ENCODE results near the gene CIB4. TPM values are rescaled to one million over a fixed set of nuclear protein-coding genes. Genes with fewer than 3 reads are reported as not detected.

Gene CIB4
- total and polyA plus RNA-seq, 2 experiments from 2014 or later = not detected

DNA sequence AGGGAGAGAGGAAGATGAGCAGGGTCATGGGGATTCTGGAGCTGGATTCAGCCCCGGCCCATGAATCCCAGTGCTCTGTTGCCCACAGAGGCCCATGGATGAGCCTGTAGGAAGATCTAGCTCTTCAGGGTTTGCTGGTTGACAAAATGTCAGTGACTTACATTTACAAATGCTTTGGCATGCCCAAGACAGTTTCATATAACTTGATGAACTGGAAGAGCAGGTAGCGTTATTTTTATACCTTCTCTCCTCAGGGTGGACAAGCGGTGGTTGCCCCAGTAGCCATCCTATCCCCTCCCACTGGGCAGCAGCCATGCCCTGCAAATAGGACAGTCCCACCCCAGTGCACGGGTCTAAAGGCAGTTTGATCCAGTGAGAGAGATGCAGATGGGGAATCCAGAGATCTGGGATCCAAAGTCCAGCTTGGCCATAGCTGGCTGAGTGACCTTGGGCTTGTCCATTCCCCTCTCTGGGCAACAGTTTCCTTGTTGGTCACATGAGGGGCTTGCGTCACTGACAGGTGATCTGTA is 29.8 kb upstream of the CIB4 start:
- Histone ChIP-seq H3K4me3 (no peak overlapping the region), H2AFZ (no peak overlapping the region), H3K9me3 (ENCODE audit: low read depth) (no peaks in the 10 kb centered on the region), H3K36me3 (replicated peaks; ENCODE audit: insufficient read depth, low read depth) (no peaks in the 10 kb centered on the region), H3K27me3 (no peaks in the 10 kb centered on the region), H3K27ac (no peak overlapping the region), H4K20me1 (ENCODE audit: insufficient read depth, poor library complexity, severe bottlenecking) (no peaks in the 10 kb centered on the region), H3K79me2 (no peaks in the 10 kb centered on the region), H3K4me1 (ENCODE audit: insufficient read depth) (peaks cover 10% of the 10 kb centered on the region), H3K4me2 (no peak overlapping the region), H3K9me2 (replicated peaks; ENCODE audit: insufficient read depth) (no peaks in the 10 kb centered on the region)
- 84% methylated on average over 5 of the region's 5 CpGs for WGBS (ENCODE audit: low lambda C conversion rate, missing lambda C conversion rate)
- TF ChIP-seq, protein P1, sequence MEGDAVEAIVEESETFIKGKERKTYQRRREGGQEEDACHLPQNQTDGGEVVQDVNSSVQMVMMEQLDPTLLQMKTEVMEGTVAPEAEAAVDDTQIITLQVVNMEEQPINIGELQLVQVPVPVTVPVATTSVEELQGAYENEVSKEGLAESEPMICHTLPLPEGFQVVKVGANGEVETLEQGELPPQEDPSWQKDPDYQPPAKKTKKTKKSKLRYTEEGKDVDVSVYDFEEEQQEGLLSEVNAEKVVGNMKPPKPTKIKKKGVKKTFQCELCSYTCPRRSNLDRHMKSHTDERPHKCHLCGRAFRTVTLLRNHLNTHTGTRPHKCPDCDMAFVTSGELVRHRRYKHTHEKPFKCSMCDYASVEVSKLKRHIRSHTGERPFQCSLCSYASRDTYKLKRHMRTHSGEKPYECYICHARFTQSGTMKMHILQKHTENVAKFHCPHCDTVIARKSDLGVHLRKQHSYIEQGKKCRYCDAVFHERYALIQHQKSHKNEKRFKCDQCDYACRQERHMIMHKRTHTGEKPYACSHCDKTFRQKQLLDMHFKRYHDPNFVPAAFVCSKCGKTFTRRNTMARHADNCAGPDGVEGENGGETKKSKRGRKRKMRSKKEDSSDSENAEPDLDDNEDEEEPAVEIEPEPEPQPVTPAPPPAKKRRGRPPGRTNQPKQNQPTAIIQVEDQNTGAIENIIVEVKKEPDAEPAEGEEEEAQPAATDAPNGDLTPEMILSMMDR (IDR thresholded peaks at IDR 0.05; ENCODE audit: poor library complexity) = no peak
- TF ChIP-seq EZH2phosphoT487 (IDR thresholded peaks at IDR 0.05; ENCODE audit: low read depth, severe bottlenecking, unreplicated experiment) (no peak), EZH2 (IDR thresholded peaks at IDR 0.05; ENCODE audit: borderline replicate concordance) (no peak)
- no peak for DNase-seq (ENCODE audit: low spot score)

DNA sequence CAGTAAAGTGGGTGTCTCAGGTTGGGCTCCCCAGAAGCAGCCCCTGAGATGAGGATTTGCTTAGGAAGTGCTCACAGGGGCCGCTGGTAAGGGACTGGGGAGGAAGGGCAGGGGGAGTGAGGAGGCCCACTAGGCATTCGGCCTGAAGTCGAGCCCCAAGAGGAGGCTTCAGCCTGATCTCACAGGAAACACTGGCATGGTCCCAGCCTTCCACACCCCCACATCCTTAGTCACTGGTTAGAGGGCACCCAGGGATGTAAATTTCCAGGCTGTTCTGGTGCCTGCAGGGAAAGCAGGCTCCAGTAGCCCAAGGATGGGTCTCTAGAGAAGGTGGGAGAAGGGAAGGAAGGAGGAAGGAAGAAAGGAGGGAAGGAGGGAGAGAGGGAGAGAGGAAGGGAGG is 29.0 kb upstream of the CIB4 start:
- Histone ChIP-seq H3K9me2 (replicated peaks; ENCODE audit: insufficient read depth) (no peaks in the 10 kb centered on the region), H3K79me2 (no peaks in the 10 kb centered on the region), H3K4me3 (no peak overlapping the region), H3K27me3 (no peaks in the 10 kb centered on the region), H3K36me3 (replicated peaks; ENCODE audit: insufficient read depth, low read depth) (no peaks in the 10 kb centered on the region), H3K27ac (peak overlapping the region; percentile 46), H4K20me1 (ENCODE audit: insufficient read depth, poor library complexity, severe bottlenecking) (no peaks in the 10 kb centered on the region), H3K9me3 (ENCODE audit: low read depth) (no peaks in the 10 kb centered on the region), H3K4me1 (ENCODE audit: insufficient read depth) (peaks cover 10% of the 10 kb centered on the region), H3K4me2 (no peak overlapping the region), H2AFZ (no peak overlapping the region)
- 54% methylated on average over 3 of the region's 3 CpGs for WGBS (ENCODE audit: low lambda C conversion rate, missing lambda C conversion rate)
- TF ChIP-seq EZH2 (IDR thresholded peaks at IDR 0.05; ENCODE audit: borderline replicate concordance) = no peak
- TF ChIP-seq EZH2phosphoT487 (IDR thresholded peaks at IDR 0.05; ENCODE audit: low read depth, severe bottlenecking, unreplicated experiment) = no peak
- TF ChIP-seq, protein P1 (IDR thresholded peaks at IDR 0.05; ENCODE audit: poor library complexity) = no peak
- peak; percentile 36 for DNase-seq (ENCODE audit: low spot score)

DNA sequence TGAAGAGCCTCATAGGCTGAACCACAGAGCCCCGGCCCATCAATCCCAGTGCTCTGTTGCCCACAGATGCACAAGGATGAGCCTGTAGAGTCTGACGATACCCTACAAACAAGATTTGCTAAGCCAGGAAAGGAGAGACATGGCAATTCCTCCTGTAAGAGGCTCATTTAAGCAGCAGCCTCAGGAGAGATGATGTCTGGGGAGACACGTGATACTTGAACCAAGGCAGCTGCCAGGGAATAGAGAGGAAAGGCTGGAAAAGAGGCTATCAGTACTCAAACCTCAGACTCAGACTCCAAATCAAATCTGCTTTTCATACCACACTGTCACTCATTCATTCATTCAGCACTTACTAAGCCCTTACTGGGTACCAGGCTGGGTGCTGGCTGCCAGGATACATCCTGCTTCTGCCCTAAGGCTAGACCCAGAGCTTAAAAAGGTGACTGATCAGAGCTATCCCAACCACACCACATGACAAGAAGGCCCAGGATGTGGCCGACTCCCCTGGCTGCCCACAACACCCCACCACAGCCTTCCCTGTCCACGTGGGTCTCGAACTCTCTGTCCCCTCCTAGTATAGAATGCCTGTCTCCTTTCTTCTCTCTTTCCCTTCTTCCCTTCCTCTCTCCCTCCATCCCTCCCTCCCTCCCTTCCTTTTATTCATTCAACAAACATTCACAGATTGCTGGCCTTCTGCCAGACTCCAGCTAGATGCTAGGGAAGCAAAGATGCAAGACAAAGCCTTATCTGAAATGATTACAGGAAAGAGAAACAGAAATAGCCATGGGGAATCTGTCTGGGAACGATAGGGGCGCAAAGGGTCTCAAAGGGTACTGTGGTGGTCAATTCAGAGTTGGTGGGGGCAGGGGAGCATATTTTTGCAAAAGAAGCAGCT is 27.9 kb upstream of the CIB4 start:
- H3K9me3 ChIP-seq (ENCODE audit: low read depth) = no peaks in the 10 kb centered on the region
- no peak overlapping the region for H3K4me2 ChIP-seq
- no peaks in the 10 kb centered on the region for H4K20me1 ChIP-seq (ENCODE audit: insufficient read depth, poor library complexity, severe bottlenecking)
- no peaks in the 10 kb centered on the region for H3K9me2 ChIP-seq (replicated peaks; ENCODE audit: insufficient read depth)
- TF ChIP-seq EZH2 (IDR thresholded peaks at IDR 0.05; ENCODE audit: borderline replicate concordance) = no peak
- TF ChIP-seq EZH2phosphoT487 (IDR thresholded peaks at IDR 0.05; ENCODE audit: low read depth, severe bottlenecking, unreplicated experiment) = no peak
- TF ChIP-seq, protein P1 (IDR thresholded peaks at IDR 0.05; ENCODE audit: poor library complexity) = no peak
- no peak overlapping the region for H2AFZ ChIP-seq
- no peaks in the 10 kb centered on the region for H3K27me3 ChIP-seq
- no peak overlapping the region for H3K4me3 ChIP-seq
- H3K36me3 ChIP-seq (replicated peaks; ENCODE audit: insufficient read depth, low read depth) = no peaks in the 10 kb centered on the region
- H3K79me2 ChIP-seq = no peaks in the 10 kb centered on the region
- 69% methylated on average over 8 of the region's 8 CpGs for WGBS (ENCODE audit: low lambda C conversion rate, missing lambda C conversion rate)
- no peak for DNase-seq (ENCODE audit: low spot score)
- H3K27ac ChIP-seq = peak overlapping the region; percentile 46
- peaks cover 10% of the 10 kb centered on the region for H3K4me1 ChIP-seq (ENCODE audit: insufficient read depth)

Data from hepatocyte (in vitro differentiated cells).